ENCODE results near the gene SNAP47. TPM values are rescaled to one million over a fixed set of nuclear protein-coding genes. Genes with fewer than 3 reads are reported as not detected.

The SNAP47 gene
- total RNA-seq, 4 donors from 2014 or later, result 24.1 to 49.0 (median 38.4) TPM

GRCh38 chr1:227723474-227723873, 11.8 kb upstream of the SNAP47 start:
- Histone ChIP-seq H3K9me3 (peaks cover 13 to 31% of the 10 kb centered on the region in 2 donors), H3K36me3 (no peaks in the 10 kb centered on the region), H3K4me3 (no peak overlapping the region), H3K4me1 (peaks cover 6 to 8% (median 7%) of the 10 kb centered on the region in 4 donors), H3K27me3 (no peaks in the 10 kb centered on the region), H3K27ac (no peak overlapping the region)
- no peak for TF ChIP-seq POLR2AphosphoS5 (IDR thresholded peaks at IDR 0.05)
- DNase-seq, result no peak
- in situ Hi-C loops (cut with MboI; ENCODE audit: low pct_ligation_motif_present in 1 of 4, low pct_unique_long_range_greater_than_20kb in 1 of 4, low sequenced_read_pairs in 3 of 4), result no loop called here
- 64 to 78% methylated on average over 1 of the region's 1 CpG for WGBS, 2 donors (ENCODE audit: low coverage in 1 of 2)
- intact Hi-C loops (cut with DNase I; ENCODE audit: low total_unique reads), result no loop called here

DNA sequence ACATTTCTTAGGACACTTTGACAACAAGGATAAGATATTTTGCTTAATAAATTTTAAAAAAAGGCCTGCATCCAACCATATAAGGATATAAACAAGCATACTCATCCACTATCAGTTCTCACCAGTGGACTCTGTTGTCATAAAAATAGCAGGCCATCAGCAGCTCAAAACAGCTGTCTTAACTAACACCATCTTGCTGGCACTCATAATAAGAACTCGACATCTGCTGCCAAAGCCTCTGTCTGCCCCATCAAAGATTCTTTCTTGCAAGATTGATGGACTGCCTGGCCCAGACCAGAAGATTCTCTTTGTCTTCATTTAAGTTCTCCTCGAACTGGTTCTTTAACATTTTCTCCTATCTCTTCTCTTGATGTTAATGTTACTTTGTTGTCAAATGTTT, 10.2 kb upstream of the SNAP47 start:
- H3K4me1 ChIP-seq, result peaks cover 11 to 20% (median 16%) of the 10 kb centered on the region in 4 donors
- no peaks in the 10 kb centered on the region for H3K36me3 ChIP-seq
- H3K9me3 ChIP-seq, result peaks cover 8 to 18% of the 10 kb centered on the region in 2 donors
- 65 to 80% methylated on average over 2 of the region's 2 CpGs for WGBS, 2 donors (ENCODE audit: low coverage in 1 of 2)
- no peak overlapping the region for H3K27ac ChIP-seq
- intact Hi-C loops (cut with DNase I; ENCODE audit: low total_unique reads), result loop anchor here (5.0 kb wide), 1 partner anchor 62 kb away; no protein-coding TSS in a partner anchor
- TF ChIP-seq POLR2AphosphoS5 (IDR thresholded peaks at IDR 0.05), result no peak
- no peak for TF ChIP-seq EP300 (IDR thresholded peaks at IDR 0.05; ENCODE audit: low read depth)
- TF ChIP-seq POLR2A (IDR thresholded peaks at IDR 0.05), result no peak
- no peak for TF ChIP-seq CTCF (IDR thresholded peaks at IDR 0.05)
- no peak overlapping the region for H3K4me3 ChIP-seq
- no peak for DNase-seq
- in situ Hi-C loops (cut with MboI; ENCODE audit: low pct_ligation_motif_present in 1 of 4, low pct_unique_long_range_greater_than_20kb in 1 of 4, low sequenced_read_pairs in 3 of 4), result no loop called here
- H3K27me3 ChIP-seq, result no peaks in the 10 kb centered on the region

DNA sequence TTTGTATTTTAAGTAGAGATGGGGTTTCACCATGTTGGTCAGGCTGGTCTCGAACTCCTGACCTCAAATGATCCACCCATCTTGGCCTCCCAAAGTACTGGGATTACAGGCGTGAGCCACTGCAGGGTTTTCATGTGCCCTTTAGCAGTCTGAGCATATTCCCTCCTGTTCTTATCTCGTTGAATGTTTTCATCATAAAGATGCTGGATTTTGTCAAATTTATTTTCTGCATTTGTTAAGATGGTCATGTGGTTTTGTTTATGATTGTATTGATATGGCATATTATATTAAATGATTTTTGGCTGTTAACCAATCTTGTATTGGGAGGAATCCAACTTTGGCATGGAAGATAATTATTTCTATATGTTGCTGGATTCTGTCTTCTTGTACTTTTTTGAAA, 8.9 kb upstream of the SNAP47 start:
- in situ Hi-C loops (cut with MboI; ENCODE audit: low pct_ligation_motif_present in 1 of 4, low pct_unique_long_range_greater_than_20kb in 1 of 4, low sequenced_read_pairs in 3 of 4) (no loop called here), intact Hi-C loops (cut with DNase I; ENCODE audit: low total_unique reads) (loop anchor here (5.0 kb wide), 1 partner anchor 61 kb away; no protein-coding TSS in a partner anchor)
- DNase-seq, result no peak
- no peak overlapping the region for H3K27ac ChIP-seq
- peaks cover 11 to 21% (median 17%) of the 10 kb centered on the region in 4 donors for H3K4me1 ChIP-seq
- no peak for TF ChIP-seq EP300 (IDR thresholded peaks at IDR 0.05; ENCODE audit: low read depth)
- TF ChIP-seq CTCF (IDR thresholded peaks at IDR 0.05), result no peak
- H3K9me3 ChIP-seq, result peaks cover 8 to 9% of the 10 kb centered on the region in 2 donors
- no peaks in the 10 kb centered on the region for H3K27me3 ChIP-seq
- 68 to 79% methylated on average over 2 to 3 of the region's 3 CpGs for WGBS, 2 donors (ENCODE audit: low coverage in 1 of 2)
- no peaks in the 10 kb centered on the region for H3K36me3 ChIP-seq
- H3K4me3 ChIP-seq, result no peak overlapping the region

- intact Hi-C loops (cut with DNase I; ENCODE audit: low total_unique reads), result loop anchor here (5.0 kb wide), 1 partner anchor 60 kb away; no protein-coding TSS in a partner anchor
- 87 to 100% methylated on average over 1 to 6 of the region's 6 CpGs for WGBS, 2 donors (ENCODE audit: low coverage in 1 of 2)
- TF ChIP-seq POLR2A (IDR thresholded peaks at IDR 0.05) (no peak), CTCF (IDR thresholded peaks at IDR 0.05) (no peak), EP300 (IDR thresholded peaks at IDR 0.05; ENCODE audit: low read depth) (no peak), POLR2AphosphoS5 (IDR thresholded peaks at IDR 0.05) (no peak)
- Histone ChIP-seq H3K27me3 (no peaks in the 10 kb centered on the region), H3K4me3 (no peak overlapping the region), H3K27ac (no peak overlapping the region), H3K4me1 (peaks cover 11 to 21% (median 17%) of the 10 kb centered on the region in 4 donors), H3K36me3 (no peaks in the 10 kb centered on the region), H3K9me3 (peaks cover 3% of the 10 kb centered on the region in 2 donors)
- no peak for DNase-seq
- in situ Hi-C loops (cut with MboI; ENCODE audit: low pct_ligation_motif_present in 1 of 4, low pct_unique_long_range_greater_than_20kb in 1 of 4, low sequenced_read_pairs in 3 of 4), result no loop called here
Observed at GRCh38 chr1:227726924-227727599, 8.2 kb upstream of the SNAP47 start.
